Thyroid gland (tissue), 4 donors: Measurements from ENCODE around the gene KMO. TPM values are rescaled to one million over a fixed set of nuclear protein-coding genes. Genes with fewer than 3 reads are reported as not detected.

Source experiments
- DNase-seq, 2 donors: peaks; one replicate each; pipeline ENCODE4 v3.0.0-alpha.2; 2019
- H3K27ac ChIP-seq, 3 donors: fragments of 200-600 bp; sonication (generic); 1 replicate in 2 of 3; 2 replicates in 1 of 3; pipeline ENCODE4 v1.5.1; 2016 to 2019; ENCODE audit warnings: mild to moderate bottlenecking in 1 of 3, moderate library complexity in 1 of 3
- H3K27me3 ChIP-seq: fragments of 200-600 bp; sonication (generic); one replicate; pipeline ENCODE4 v1.5.1; 2019
- H3K36me3 ChIP-seq, 2 donors: fragments of 200-600 bp; sonication (generic); one replicate each; pipeline ENCODE4 v1.5.1; 2016 to 2019
- H3K4me1 ChIP-seq, 2 donors: fragments of 200-600 bp; sonication (generic); one replicate each; pipeline ENCODE4 v1.5.1; 2017 to 2019
- H3K4me3 ChIP-seq, 3 donors: fragments of 200-600 bp; sonication (generic); replicated peaks in 1 of 3; 1 replicate in 2 of 3; 2 replicates in 1 of 3; pipeline ENCODE4 v1.5.1; 2016; ENCODE audit warnings: mild to moderate bottlenecking in 1 of 3
- H3K9me3 ChIP-seq: fragments of 200-600 bp; sonication (generic); one replicate; pipeline ENCODE4 v1.5.1; 2017
- CTCF ChIP-seq, 6 experiments: fragments of 200-600 bp in 3 of 6; fragments of 450-650 bp in 3 of 6; sonication (generic) in 3 of 6; IDR thresholded peaks; one replicate each; pipeline ENCODE4 v1.5.1; 2016 to 2019; ENCODE audit warnings: antibody characterized with exemption in 6 of 6, mild to moderate bottlenecking in 2 of 6, inconsistent platforms in 1 of 6, moderate library complexity in 1 of 6
- POLR2A ChIP-seq, 2 donors: fragments of 450-650 bp; IDR thresholded peaks; one replicate each; pipeline ENCODE4 v1.6.1; 2017; ENCODE audit warnings: antibody characterized with exemption in 2 of 2, mild to moderate bottlenecking in 2 of 2, moderate library complexity in 1 of 2
- WGBS, 2 donors: methylation state at CpG; one replicate each; pipeline ENCODE4 v1.1.5; 2017; 5-methylcytosine and 5-hydroxymethylcytosine counted together
- intact Hi-C: fragments of 100-400 bp; cut with DNase I; formaldehyde crosslinking; loops from one replicate; pipeline ENCODE4 v1.15.1; 2023
- total RNA-seq, 4 donors: library from RNA; depleted of rRNA; stranded (reverse); fragments of >200 nt; gene quantifications; one replicate each; pipeline ENCODE4 v1.2.3, GENCODE V29; 2016

KMO gene
- total RNA-seq, 4 donors from 2014 or later: 0.27 to 2.3 (median 0.39) TPM; not detected in 1

- Histone ChIP-seq H3K36me3 (peaks cover 0 to 3% of the 10 kb centered on the region in 2 donors), H3K4me3 (peak overlapping the region; percentile 55 to 89 (median 70)), H3K27me3 (no peaks in the 10 kb centered on the region), H3K9me3 (no peaks in the 10 kb centered on the region), H3K27ac (peak overlapping the region in 2 of 3 donors; percentile 75), H3K4me1 (peaks cover 5 to 9% of the 10 kb centered on the region in 2 donors)
- intact Hi-C loops: no loop called here
- TF ChIP-seq POLR2A (IDR thresholded peaks at IDR 0.05): no peak
- TF ChIP-seq CTCF (IDR thresholded peaks at IDR 0.05): no peak
- 5 to 9% methylated on average over 14 to 27 of the region's 28 CpGs for WGBS, 2 donors
- DNase-seq: peak; percentile 14 to 49
Measured at GRCh38 chr1:241518476-241519307, 13.5 kb upstream of the KMO start.

- Histone ChIP-seq H3K36me3 (peaks cover 0 to 3% of the 10 kb centered on the region in 2 donors), H3K4me3 (peak within 1 kb of the TSS; percentile 55 to 89 (median 70)), H3K9me3 (no peaks in the 10 kb centered on the region), H3K4me1 (peaks cover 5 to 9% of the 10 kb centered on the region in 2 donors), H3K27ac (peak within 1 kb of the TSS; percentile 45 to 75 (median 75)), H3K27me3 (no peaks in the 10 kb centered on the region)
- WGBS, 2 donors: 0 to 1% methylated on average over 15 to 29 of the region's 70 CpGs
- TF ChIP-seq CTCF (IDR thresholded peaks at IDR 0.05): no peak
- TF ChIP-seq POLR2A (IDR thresholded peaks at IDR 0.05): peak; percentile 13 to 96
- intact Hi-C loops: no loop called here
- DNase-seq: peak; percentile 97
Measured at GRCh38 chr1:241519308-241520079, 12.7 kb upstream of the KMO start, which contains the start of gene FH. Gene FH (minus strand): TSS chr1:241519755. CDS start chr1:241519722, 33 bp downstream.

- no peaks in the 10 kb centered on the region for H3K27me3 ChIP-seq
- H3K4me3 ChIP-seq: peak overlapping the region in 2 of 3 donors; percentile 12 to 51
- no peak for TF ChIP-seq CTCF (IDR thresholded peaks at IDR 0.05)
- intact Hi-C loops: no loop called here
- H3K27ac ChIP-seq: peak overlapping the region; percentile 27 to 75 (median 35)
- H3K4me1 ChIP-seq: peaks cover 5 to 9% of the 10 kb centered on the region in 2 donors
- H3K36me3 ChIP-seq: peaks cover 0 to 3% of the 10 kb centered on the region in 2 donors
- 13 to 29% methylated on average over 6 of the region's 6 CpGs for WGBS, 2 donors
- no peaks in the 10 kb centered on the region for H3K9me3 ChIP-seq
- DNase-seq: no peak
Measured at GRCh38 chr1:241520080-241520465, 12.1 kb upstream of the KMO start.

GRCh38 chr1:241521718-241522117, 10.5 kb upstream of the KMO start:
- no peak overlapping the region for H3K4me3 ChIP-seq
- no peaks in the 10 kb centered on the region for H3K27me3 ChIP-seq
- WGBS, 2 donors: 81 to 88% methylated on average over 2 of the region's 2 CpGs
- no peak overlapping the region for H3K27ac ChIP-seq
- H3K36me3 ChIP-seq: no peaks in the 10 kb centered on the region
- intact Hi-C loops: no loop called here
- DNase-seq: no peak
- H3K9me3 ChIP-seq: no peaks in the 10 kb centered on the region
- TF ChIP-seq POLR2A (IDR thresholded peaks at IDR 0.05) (no peak), CTCF (IDR thresholded peaks at IDR 0.05) (no peak)
- H3K4me1 ChIP-seq: peaks cover 5 to 9% of the 10 kb centered on the region in 2 donors
